WTC11 (cell line): ENCODE measurements around the gene BHMT2. TPM values are rescaled to one million over a fixed set of nuclear protein-coding genes. Genes with fewer than 3 reads are reported as not detected.

Experiments used
- ATAC-seq: fragments of 200-7000 bp; cut with Tn5 transposase; 2 replicates; pipeline ENCODE4 v1.10.0; 2021; ENCODE audit warnings: mild to moderate bottlenecking, moderate library complexity
- CTCF ChIA-PET: fragments of 300-600 bp; sonication (Branson Sonifier 250); formaldehyde crosslinking; loops from one replicate; lab custom pipeline; 2021; ENCODE audit warnings: antibody characterized with exemption; lab: Charles Lee
- POLR2A ChIA-PET: fragments of 350-600 bp; sonication (Branson Sonifier 250); formaldehyde crosslinking; loops from one replicate; lab custom pipeline; 2021; ENCODE audit warnings: antibody characterized with exemption; lab: Charles Lee
- DNase-seq: peaks from one replicate; pipeline ENCODE4 v3.0.0; 2021; ENCODE audit warnings: low spot score
- H3K27ac Mint-ChIP-seq: 2 replicates; pipeline ENCODE4 v1.8.0; 2021; ENCODE audit warnings: mixed read lengths
- H3K27me3 Mint-ChIP-seq: 2 replicates; pipeline ENCODE4 v1.8.0; 2021; ENCODE audit warnings: low read depth, mild to moderate bottlenecking, moderate library complexity, mixed read lengths
- H3K36me3 Mint-ChIP-seq: 2 replicates; pipeline ENCODE4 v1.8.0; 2021; ENCODE audit warnings: mixed read lengths
- H3K4me1 Mint-ChIP-seq: 2 replicates; pipeline ENCODE4 v1.8.0; 2022; ENCODE audit warnings: mixed read lengths
- H3K4me3 Mint-ChIP-seq: 2 replicates; pipeline ENCODE4 v1.8.0; 2021; ENCODE audit warnings: mild to moderate bottlenecking, moderate library complexity, mixed read lengths
- H3K9me3 Mint-ChIP-seq: 2 replicates; pipeline ENCODE4 v1.8.0; 2021; ENCODE audit warnings: mixed read lengths
- AR ChIP-seq: fragments of 250-450 bp; sonication (Bioruptor Pico); IDR thresholded peaks from 2 replicates; pipeline ENCODE4 v1.9.0; 2021; ENCODE audit warnings: mild to moderate bottlenecking
- ATF2 ChIP-seq: sonication (generic); formaldehyde crosslinking; IDR thresholded peaks from 2 replicates; pipeline ENCODE4 v1.8.1; 2022; ENCODE audit warnings: low read depth, missing genetic modification reagents, borderline replicate concordance
- EMX1 ChIP-seq: fragments of 250-450 bp; sonication (Bioruptor Pico); IDR thresholded peaks from 2 replicates; pipeline ENCODE4 v1.8.0; 2021; ENCODE audit warnings: mild to moderate bottlenecking
- ERG ChIP-seq: fragments of 250-450 bp; sonication (Bioruptor Pico); IDR thresholded peaks from 2 replicates; pipeline ENCODE4 v1.8.0; 2021; ENCODE audit warnings: mild to moderate bottlenecking
- ESRRA ChIP-seq: sonication (generic); formaldehyde crosslinking; IDR thresholded peaks from 2 replicates; pipeline ENCODE4 v1.8.1; 2022; ENCODE audit warnings: mild to moderate bottlenecking, missing genetic modification reagents, borderline replicate concordance
- FOXJ3 ChIP-seq: sonication (generic); formaldehyde crosslinking; IDR thresholded peaks from 2 replicates; pipeline ENCODE4 v1.9.0; 2021; ENCODE audit warnings: missing genetic modification reagents, mild to moderate bottlenecking, borderline replicate concordance
- FOXP4 ChIP-seq: sonication (generic); formaldehyde crosslinking; IDR thresholded peaks from 2 replicates; pipeline ENCODE4 v1.8.0; 2022; ENCODE audit warnings: mild to moderate bottlenecking, missing genetic modification reagents
- GABPB1 ChIP-seq: sonication (generic); formaldehyde crosslinking; IDR thresholded peaks from 2 replicates; pipeline ENCODE4 v1.8.1; 2023; ENCODE audit warnings: mild to moderate bottlenecking, missing genetic modification reagents
- GRHL2 ChIP-seq: fragments of 250-450 bp; sonication (Bioruptor Pico); IDR thresholded peaks from 2 replicates; pipeline ENCODE4 v1.8.0; 2022; ENCODE audit warnings: mild to moderate bottlenecking, moderate library complexity; ENCODE audit not compliant: insufficient replicate concordance, severe bottlenecking
- MXD4 ChIP-seq: fragments of 250-450 bp; sonication (Bioruptor Pico); IDR thresholded peaks from 2 replicates; pipeline ENCODE4 v1.8.0; 2021; ENCODE audit warnings: mild to moderate bottlenecking, moderate library complexity, borderline replicate concordance
- NFYB ChIP-seq: sonication (generic); formaldehyde crosslinking; conservative IDR thresholded peaks from 2 replicates; pipeline ENCODE4 v1.8.0; 2022; ENCODE audit warnings: low read depth, missing genetic modification reagents
- SOX15 ChIP-seq: fragments of 250-450 bp; sonication (Bioruptor Pico); IDR thresholded peaks from 2 replicates; pipeline ENCODE4 v1.9.0; 2021; ENCODE audit warnings: mild to moderate bottlenecking
- TEAD1 ChIP-seq: sonication (generic); formaldehyde crosslinking; IDR thresholded peaks from 2 replicates; pipeline ENCODE4 v1.8.0; 2022; ENCODE audit warnings: mild to moderate bottlenecking, missing genetic modification reagents
- ZNF263 ChIP-seq: sonication (generic); formaldehyde crosslinking; IDR thresholded peaks from 2 replicates; pipeline ENCODE4 v1.8.1; 2022; ENCODE audit warnings: low read depth, mild to moderate bottlenecking, moderate library complexity, missing genetic modification reagents
- ZNF281 ChIP-seq: sonication (generic); formaldehyde crosslinking; IDR thresholded peaks from 2 replicates; pipeline ENCODE4 v1.8.0; 2023; ENCODE audit warnings: mild to moderate bottlenecking, missing genetic modification reagents
- ZNF396 ChIP-seq: fragments of 250-450 bp; sonication (Bioruptor Pico); IDR thresholded peaks from 2 replicates; pipeline ENCODE4 v1.8.0; 2021; ENCODE audit warnings: mild to moderate bottlenecking, moderate library complexity, borderline replicate concordance
- ZNF512 ChIP-seq: sonication (generic); formaldehyde crosslinking; IDR thresholded peaks from 2 replicates; pipeline ENCODE4 v1.8.1; 2022; ENCODE audit warnings: missing genetic modification reagents, borderline replicate concordance
- ZNF671 ChIP-seq: fragments of 250-450 bp; sonication (Bioruptor Pico); IDR thresholded peaks from 2 replicates; pipeline ENCODE4 v1.8.0; 2021; ENCODE audit warnings: mild to moderate bottlenecking
- total RNA-seq: library from RNA; stranded (reverse); gene quantifications from 3 replicates; pipeline ENCODE4 v1.2.3, GENCODE V29; 2021

Gene BHMT2
- total RNA-seq, 1 experiment from 2014 or later, result 0.11 TPM

- TF ChIP-seq FOXP4 (CRISPR knock-in tag) (no peak), ZNF671 (CRISPR knock-in tag) (no peak), MXD4 (CRISPR knock-in tag) (no peak), GRHL2 (no peak), ERG (CRISPR knock-in tag) (no peak), ZNF396 (no peak), ZNF281 (no peak)
- TF ChIP-seq, all 79 proteins: peak for 0
Observed at GRCh38 chr5:79032782-79033181, 36.8 kb upstream of the BHMT2 start (continued).

GRCh38 chr5:79035237-79035636 lies 34.3 kb upstream of the BHMT2 start:
- POLR2A ChIA-PET, result no interaction called here
- TF ChIP-seq ZNF396 (no peak), NFYB (CRISPR knock-in tag) (no peak), SOX15 (CRISPR knock-in tag) (no peak), TEAD1 (CRISPR knock-in tag) (no peak), ESRRA (CRISPR knock-in tag) (no peak), ATF2 (no peak), ZNF671 (CRISPR knock-in tag) (no peak), ZNF512 (CRISPR knock-in tag) (no peak), EMX1 (no peak), ZNF263 (CRISPR knock-in tag) (no peak), FOXJ3 (CRISPR knock-in tag) (no peak), AR (CRISPR knock-in tag) (no peak), GABPB1 (CRISPR knock-in tag) (no peak)
- Mint-ChIP-seq H3K36me3 (no peaks in the 10 kb centered on the region), H3K9me3 (no peaks in the 10 kb centered on the region), H3K4me1 (no peaks in the 10 kb centered on the region), H3K4me3 (no peak overlapping the region), H3K27me3 (no peaks in the 10 kb centered on the region), H3K27ac (no peak overlapping the region)
- ATAC-seq (no peak), DNase-seq (no peak)
- CTCF ChIA-PET, result interaction anchor here (2.4 kb wide), 1 partner anchor 10 kb away, joined by 8 read pairs; no protein-coding TSS in a partner anchor
